CD4-positive, alpha-beta T cell treated with Interleukin-2 at 100 ng/mL for 4 hours (primary cell): ENCODE results near the gene LBR.

Experiments used
- DNase-seq: peaks from one replicate; pipeline ENCODE4 v3.0.0-alpha.2; 2020; ENCODE audit warnings: low spot score

LBR gene

DNA sequence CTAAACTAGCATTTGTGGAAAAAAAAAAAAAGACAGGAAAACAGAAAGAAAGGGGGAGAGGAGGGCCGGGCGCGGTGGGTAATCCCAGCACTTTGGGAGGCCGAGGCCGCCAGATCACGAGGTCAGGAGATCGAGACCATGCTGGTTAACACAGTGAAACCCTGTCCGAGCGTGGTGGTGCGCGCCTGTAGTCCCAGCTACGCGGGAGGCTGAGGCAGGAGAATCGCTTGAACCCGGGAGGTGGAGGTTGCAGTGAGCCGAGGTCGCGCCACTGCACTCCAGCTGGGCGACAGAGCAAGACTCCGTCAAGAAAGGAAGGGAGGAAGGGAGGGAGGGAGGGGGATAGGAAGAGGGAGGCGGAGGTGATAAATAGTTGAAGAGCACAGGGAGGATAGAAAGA, 54.7 kb downstream of the LBR start:
- DNase-seq = no peak

- no peak for DNase-seq
Observed at GRCh38 chr1:225371366-225372010, 56.4 kb downstream of the LBR start.

GRCh38 chr1:225368036-225368552, 59.7 kb downstream of the LBR start:
- DNase-seq = no peak

DNA sequence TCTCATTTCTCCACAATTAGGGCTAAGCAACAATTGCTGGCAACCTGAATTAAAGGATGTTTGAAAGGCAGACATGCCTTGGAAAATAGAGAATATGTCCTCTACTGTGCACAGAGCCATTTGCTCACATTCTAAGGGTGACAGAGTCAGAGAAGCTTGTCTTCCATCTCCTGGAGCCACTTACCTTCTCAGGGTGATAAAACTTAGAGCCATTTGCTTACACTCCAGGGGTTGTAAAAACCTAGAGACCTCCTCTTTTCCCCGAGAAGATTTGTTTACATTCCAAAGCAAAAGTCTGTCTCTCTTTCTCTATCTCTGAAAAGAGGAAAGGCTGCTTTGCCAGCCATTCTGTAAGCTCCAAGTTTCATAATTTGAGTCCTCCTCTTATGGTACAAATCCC, 61.3 kb downstream of the LBR start:
- DNase-seq = no peak

DNA sequence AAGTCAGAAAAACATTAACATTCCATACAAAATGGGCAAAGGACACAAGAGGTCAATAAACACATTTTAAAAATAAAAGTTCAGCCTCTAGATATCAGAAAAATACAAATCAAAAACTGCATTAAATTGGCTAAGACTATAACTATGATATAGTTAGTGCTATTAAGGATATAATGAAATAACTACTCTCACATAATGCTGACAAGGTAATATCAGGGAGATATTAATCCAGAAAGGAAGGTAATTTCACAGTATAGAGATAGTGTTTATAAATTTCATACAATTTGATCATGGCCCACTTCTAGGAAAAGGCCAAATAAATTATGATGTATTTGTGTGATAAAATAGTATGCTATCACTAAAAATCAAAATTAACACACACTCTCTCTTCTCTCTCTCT, 61.8 kb downstream of the LBR start:
- no peak for DNase-seq

DNA sequence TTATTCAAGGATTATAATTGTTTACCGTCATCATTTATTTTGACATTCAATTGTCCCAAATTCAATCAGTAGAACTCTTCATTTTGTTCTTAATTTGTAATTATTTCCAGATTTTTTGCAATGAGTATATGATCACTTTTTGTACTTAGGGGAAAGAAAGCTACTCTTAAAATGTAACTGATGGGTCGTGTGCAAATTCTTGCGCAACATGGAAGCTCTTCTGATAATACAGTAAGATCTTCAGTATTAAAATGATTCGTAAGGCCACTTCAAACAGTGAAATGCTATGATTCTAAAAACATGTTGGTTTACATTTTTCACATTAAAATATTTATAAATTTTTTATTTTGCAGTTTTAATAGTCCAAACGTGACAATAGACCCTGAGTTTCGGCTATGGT, 63.4 kb downstream of the LBR start:
- DNase-seq = no peak

DNA sequence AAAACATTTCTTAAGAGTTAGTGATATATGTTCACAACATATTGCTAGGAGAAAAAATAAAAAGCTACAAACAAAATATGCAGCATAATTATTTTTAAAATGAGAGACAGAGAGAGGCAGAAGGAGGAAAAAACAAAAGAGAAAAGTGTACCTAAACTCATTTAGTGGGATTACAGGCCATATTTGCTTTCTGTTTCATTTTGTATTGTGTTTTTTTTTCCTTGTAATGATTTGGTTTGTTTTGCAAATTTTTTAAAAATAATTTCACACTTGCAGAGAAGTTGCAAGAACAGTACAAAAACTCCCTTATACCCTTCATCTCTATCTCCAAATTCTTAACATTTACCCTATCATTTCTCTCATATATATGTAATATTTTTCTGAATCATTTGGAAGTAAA, 65.0 kb downstream of the LBR start:
- DNase-seq = no peak

- DNase-seq = no peak
Observed at GRCh38 chr1:225361176-225361575, 66.7 kb downstream of the LBR start.

- no peak for DNase-seq
Observed at GRCh38 chr1:225360119-225360518, 67.7 kb downstream of the LBR start.

DNA sequence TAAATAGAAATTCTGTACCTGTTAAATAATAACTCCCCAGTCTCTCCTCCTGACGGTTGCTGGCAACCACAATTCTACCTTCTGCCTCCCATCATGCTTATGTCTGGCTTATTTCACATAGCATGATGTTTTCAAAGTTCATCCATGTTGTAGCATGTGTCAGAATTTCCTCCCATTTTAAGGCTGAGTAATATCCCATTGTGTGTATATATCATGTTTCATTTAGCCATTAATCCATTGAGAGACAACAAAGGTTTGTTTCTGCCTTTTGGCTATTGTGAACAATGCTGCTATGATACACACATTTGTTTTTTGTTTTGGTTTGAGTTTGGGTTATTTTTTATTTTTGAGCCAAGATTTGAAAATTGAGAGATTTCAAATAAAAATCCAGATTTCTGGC, 72.0 kb downstream of the LBR start:
- DNase-seq = no peak

- no peak for DNase-seq
Observed at GRCh38 chr1:225354906-225355305, 72.9 kb downstream of the LBR start.
